IMR-90 (cell line): Measurements from ENCODE around the gene ABCA12. TPM values are rescaled to one million over a fixed set of nuclear protein-coding genes. Genes with fewer than 3 reads are reported as not detected.

Experiments
- ATAC-seq: fragments of 200-7000 bp; cut with Tn5 transposase; 2 replicates; pipeline ENCODE4 v1.9.1; 2020; ENCODE audit warnings: low read depth, mild to moderate bottlenecking, moderate library complexity
- BruUV-seq: library from RNA; stranded (reverse); fragments of 400-500 nt; replicated peaks from 2 replicates; lab custom pipeline; 2021; lab: Mats Ljungman, UMichigan
- CTCF ChIA-PET: fragments of 300-600 bp; formaldehyde crosslinking; extraction: SDS; loops from one replicate; lab custom pipeline; 2021; ENCODE audit warnings: antibody characterized with exemption; lab: Yijun Ruan, JAX
- POLR2A ChIA-PET: fragments of 300-600 bp; sonication (Branson Sonifier 250); formaldehyde crosslinking; loops from one replicate; lab custom pipeline; 2022; ENCODE audit warnings: antibody characterized with exemption; ENCODE audit not compliant: unreplicated experiment; lab: Charles Lee
- DNase-seq: peaks from one replicate; pipeline ENCODE4 v3.0.0; 2013
- H2AFZ ChIP-seq: replicated peaks from 2 replicates; pipeline ENCODE3; 2013; ENCODE audit warnings: low read length, mild to moderate bottlenecking; ENCODE audit not compliant: poor library complexity
- H2AK5ac ChIP-seq: 2 replicates; pipeline ENCODE4 v1.6.1; 2013; ENCODE audit warnings: low read depth, low read length, inconsistent platforms
- H2AK9ac ChIP-seq: replicated peaks from 2 replicates; pipeline ENCODE3; 2013; ENCODE audit warnings: mild to moderate bottlenecking, low read depth, low read length, moderate library complexity; ENCODE audit not compliant: poor library complexity
- H2BK120ac ChIP-seq: 2 replicates; pipeline ENCODE4 v1.6.1; 2013; ENCODE audit warnings: low read depth, low read length, inconsistent platforms
- H2BK15ac ChIP-seq: 3 replicates; pipeline ENCODE4 v1.6.1; 2013; ENCODE audit warnings: low read depth, low read length, inconsistent platforms
- H2BK20ac ChIP-seq: 2 replicates; pipeline ENCODE4 v1.6.1; 2013; ENCODE audit warnings: low read depth, mild to moderate bottlenecking, inconsistent platforms, low read length, moderate library complexity
- H2BK5ac ChIP-seq: 2 replicates; pipeline ENCODE4 v1.6.1; 2013; ENCODE audit warnings: mild to moderate bottlenecking, low read depth, low read length, inconsistent platforms; ENCODE audit not compliant: poor library complexity, severe bottlenecking
- H3K14ac ChIP-seq: replicated peaks from 2 replicates; pipeline ENCODE4 v1.6.1; 2013; ENCODE audit warnings: low read depth, low read length, inconsistent platforms
- H3K18ac ChIP-seq: 2 replicates; pipeline ENCODE4 v1.6.1; 2013; ENCODE audit warnings: low read depth, low read length, control low read depth
- H3K23ac ChIP-seq: 2 replicates; pipeline ENCODE4 v1.6.1; 2013; ENCODE audit warnings: low read depth, low read length, inconsistent platforms
- H3K27ac ChIP-seq: 2 replicates; pipeline ENCODE4 v1.5.1; 2013; ENCODE audit warnings: mild to moderate bottlenecking, control low read depth, low read length; ENCODE audit not compliant: insufficient read depth
- H3K27me3 ChIP-seq: 2 replicates; pipeline ENCODE4 v1.6.1; 2013; ENCODE audit warnings: low read length; ENCODE audit not compliant: control insufficient read depth, insufficient read depth
- H3K36me3 ChIP-seq: 2 replicates; pipeline ENCODE4 v1.6.1; 2013; ENCODE audit warnings: low read length, mixed read lengths; ENCODE audit not compliant: control insufficient read depth, insufficient read depth
- H3K4ac ChIP-seq: 2 replicates; pipeline ENCODE4 v1.6.1; 2013; ENCODE audit warnings: low read depth, low read length, inconsistent platforms
- H3K4me1 ChIP-seq: 2 replicates; pipeline ENCODE4 v1.6.1; 2013; ENCODE audit warnings: low read length, mixed read lengths; ENCODE audit not compliant: control insufficient read depth, insufficient read depth
- H3K4me2 ChIP-seq: 2 replicates; pipeline ENCODE4 v1.6.1; 2013; ENCODE audit warnings: low read depth, mild to moderate bottlenecking, control low read depth, low read length, moderate library complexity
- H3K4me3 ChIP-seq: 2 replicates; pipeline ENCODE4 v1.5.1; 2013; ENCODE audit warnings: low read depth, mild to moderate bottlenecking, control low read depth, low read length, moderate library complexity; ENCODE audit not compliant: insufficient read depth
- H3K56ac ChIP-seq: 2 replicates; pipeline ENCODE4 v1.6.1; 2013; ENCODE audit warnings: low read length, inconsistent platforms; ENCODE audit not compliant: insufficient read depth; ENCODE audit errors: extremely low read depth
- H3K79me1 ChIP-seq, 2 experiments: 2 replicates each; pipeline ENCODE4 v1.6.1; 2013; ENCODE audit warnings: low read length in 2 of 2, inconsistent platforms in 1 of 2, low read depth in 1 of 2
- H3K9ac ChIP-seq: 2 replicates; pipeline ENCODE4 v1.6.1; 2013; ENCODE audit warnings: low read depth, low read length, control low read depth
- H3K9me1 ChIP-seq: 2 replicates; pipeline ENCODE4 v1.6.1; 2013; ENCODE audit warnings: low read length, inconsistent platforms; ENCODE audit not compliant: insufficient read depth
- H3K9me3 ChIP-seq: 2 replicates; pipeline ENCODE4 v1.6.1; 2013; ENCODE audit warnings: low read length; ENCODE audit not compliant: control insufficient read depth, insufficient read depth
- H4K20me1 ChIP-seq: 2 replicates; pipeline ENCODE4 v1.6.1; 2013; ENCODE audit warnings: low read length, inconsistent platforms; ENCODE audit not compliant: insufficient read depth
- H4K5ac ChIP-seq: 2 replicates; pipeline ENCODE4 v1.6.1; 2013; ENCODE audit warnings: mild to moderate bottlenecking, low read depth, low read length, control low read depth
- H4K8ac ChIP-seq, 2 experiments: 2 replicates each; pipeline ENCODE4 v1.6.1; 2013; ENCODE audit warnings: low read depth in 2 of 2, low read length in 2 of 2, control low read depth in 1 of 2, inconsistent platforms in 1 of 2
- H4K91ac ChIP-seq: 2 replicates; pipeline ENCODE4 v1.6.1; 2013; ENCODE audit warnings: low read depth, low read length, inconsistent platforms; ENCODE audit not compliant: insufficient read depth
- BHLHE40 ChIP-seq: fragments of 150-350 bp; IDR thresholded peaks from 2 replicates; pipeline ENCODE4 v1.6.1; 2016; ENCODE audit warnings: mild to moderate bottlenecking, low read depth, low read length
- CEBPB ChIP-seq: IDR thresholded peaks from 2 replicates; pipeline ENCODE4 v1.6.1; 2012; ENCODE audit warnings: low read depth, low read length, improper control_type of control experiment
- CTCF ChIP-seq: conservative IDR thresholded peaks from 2 replicates; pipeline ENCODE4 v1.5.1; 2012; ENCODE audit warnings: mild to moderate bottlenecking, low read depth, low read length, improper control_type of control experiment
- FOS ChIP-seq: fragments of 150-350 bp; IDR thresholded peaks from 2 replicates; pipeline ENCODE4 v1.6.1; 2016; ENCODE audit warnings: low read depth, low read length
- MAZ ChIP-seq: IDR thresholded peaks from 2 replicates; pipeline ENCODE4 v1.6.1; 2012; ENCODE audit warnings: low read depth, mild to moderate bottlenecking, low read length, improper control_type of control experiment, moderate library complexity, borderline replicate concordance
- MXI1 ChIP-seq: IDR thresholded peaks from 2 replicates; pipeline ENCODE4 v1.6.1; 2012; ENCODE audit warnings: low read depth, mild to moderate bottlenecking, low read length, moderate library complexity, borderline replicate concordance
- POLR2A ChIP-seq: IDR thresholded peaks from 2 replicates; pipeline ENCODE4 v1.6.1; 2012; ENCODE audit warnings: mild to moderate bottlenecking, low read depth, low read length
- RCOR1 ChIP-seq: IDR thresholded peaks from 2 replicates; pipeline ENCODE4 v1.6.1; 2012; ENCODE audit warnings: mild to moderate bottlenecking, low read length, improper control_type of control experiment; ENCODE audit not compliant: insufficient replicate concordance
- RFX5 ChIP-seq: IDR thresholded peaks from 2 replicates; pipeline ENCODE4 v1.8.0; 2012; ENCODE audit warnings: low read depth, mild to moderate bottlenecking, low read length, moderate library complexity
- SMC3 ChIP-seq: fragments of 150-350 bp; IDR thresholded peaks from 2 replicates; pipeline ENCODE4 v1.6.1; 2016; ENCODE audit warnings: low read depth, mild to moderate bottlenecking, antibody characterized with exemption, low read length, moderate library complexity
- USF2 ChIP-seq: fragments of 150-350 bp; IDR thresholded peaks from 2 replicates; pipeline ENCODE4 v1.6.1; 2017; ENCODE audit warnings: mild to moderate bottlenecking, antibody characterized with exemption, low read length, low read depth
- WGBS, 2 experiments: methylation state at CpG; one replicate each; pipeline versions ENCODE4 v1.1.5 to v1.1.7; 2013; ENCODE audit warnings: missing lambda C conversion rate in 2 of 2; ENCODE audit not compliant: insufficient read length in 1 of 2; ENCODE audit errors: extremely low coverage in 2 of 2; 5-methylcytosine and 5-hydroxymethylcytosine counted together
- dilution Hi-C: fragments of 300-500 bp; cut with HindIII; formaldehyde crosslinking; loops from one replicate; pipeline ENCODE4 v1.14.3; 2018; ENCODE audit warnings: low sequenced_read_pairs; ENCODE audit not compliant: unreplicated experiment
- in situ Hi-C: fragments of 300-500 bp; cut with MboI; formaldehyde crosslinking; loops from 3 replicates; pipeline ENCODE4 v1.14.3; 2019; ENCODE audit warnings: low sequenced_read_pairs, inconsistent platforms, mixed read lengths
- intact Hi-C: fragments of 100-400 bp; cut with micrococcal nuclease; formaldehyde crosslinking; loops from 2 replicates; pipeline ENCODE4 v1.10.0; 2022
- polyA plus RNA-seq, 3 experiments: library from polyadenylated mRNA; depleted of rRNA; stranded (reverse); fragments of >200 nt; gene quantifications; 2 replicates each; pipeline ENCODE4 v1.2.3, GENCODE V29; 2012; ENCODE audit warnings: low replicate concordance in 1 of 3
- total RNA-seq: library from RNA; depleted of rRNA; stranded (reverse); fragments of >200 nt; gene quantifications from 2 replicates; pipeline ENCODE4 v1.2.3, GENCODE V29; 2012

The ABCA12 gene
- total and polyA plus RNA-seq, 2 of the 4 experiments (the other 2 are of a cell fraction) = under 0.01 TPM; not detected in 1

DNA sequence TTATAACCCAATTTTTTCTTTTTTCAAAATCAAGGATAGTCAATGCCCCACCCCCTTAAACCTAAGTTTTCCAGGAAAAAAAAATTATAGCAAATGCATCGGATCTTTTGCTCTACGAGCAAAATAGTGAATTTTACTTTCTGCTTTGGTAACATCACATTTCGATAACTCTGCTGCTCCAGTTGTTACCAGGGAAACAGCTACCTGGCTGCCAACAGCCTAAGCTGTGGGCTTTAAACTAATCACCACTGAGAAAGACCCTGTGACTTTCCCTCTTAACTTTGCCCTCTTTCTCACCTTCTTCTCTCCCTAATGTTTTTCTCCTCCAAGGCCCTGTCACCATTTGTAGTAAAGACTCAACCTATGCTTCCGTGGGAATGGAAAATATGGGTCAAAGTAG is 145.5 kb downstream of the ABCA12 start:
- no peak overlapping the region for H4K91ac ChIP-seq
- intact Hi-C loops = loop anchor here (10.0 kb wide), 1 partner anchor 578 kb away; the partner anchor contains the start of gene VWC2L
- no peak overlapping the region for H3K4me3 ChIP-seq
- H4K8ac ChIP-seq = no peak overlapping the region
- no peaks in the 10 kb centered on the region for H3K9me3 ChIP-seq
- no peak overlapping the region for H3K56ac ChIP-seq
- dilution Hi-C loops = no loop called here
- ATAC-seq (no peak), DNase-seq (no peak)
- H3K9ac ChIP-seq = no peak overlapping the region
- no peak overlapping the region for H3K18ac ChIP-seq
- H3K79me1 ChIP-seq = no peaks in the 10 kb centered on the region
- H3K23ac ChIP-seq = no peak overlapping the region
- in situ Hi-C loops = no loop called here
- H3K9me1 ChIP-seq = no peaks in the 10 kb centered on the region
- H4K20me1 ChIP-seq = no peaks in the 10 kb centered on the region
- 82% methylated on average over 2 of the region's 4 CpGs; no CpG with 5 or more reads in 1 of the 2 experiments for WGBS, 2 experiments
- H3K27ac ChIP-seq = no peak overlapping the region
- BruUV-seq = no TSS peak
- H3K36me3 ChIP-seq = no peaks in the 10 kb centered on the region
- H3K4me2 ChIP-seq = no peak overlapping the region
- ChIA-PET POLR2A (no interaction called here), CTCF (interaction anchor here (0.7 kb wide), 1 partner anchor 293 kb away, joined by 3 read pairs; no protein-coding TSS in a partner anchor)
- H2BK5ac ChIP-seq = no peak overlapping the region
- H2BK20ac ChIP-seq = no peak overlapping the region
- no peak overlapping the region for H2AFZ ChIP-seq
- H2AK9ac ChIP-seq = no peak overlapping the region
- no peak overlapping the region for H3K14ac ChIP-seq
- no peaks in the 10 kb centered on the region for H3K4me1 ChIP-seq
- TF ChIP-seq MXI1 = no peak
- no peak for TF ChIP-seq RFX5
- TF ChIP-seq RCOR1 = no peak
- TF ChIP-seq SMC3 = no peak
- TF ChIP-seq BHLHE40 = no peak
- TF ChIP-seq POLR2A = no peak
- TF ChIP-seq USF2 = no peak
- TF ChIP-seq CTCF = no peak
- TF ChIP-seq CEBPB = no peak
- TF ChIP-seq MAZ = no peak
- no peak for TF ChIP-seq FOS
- H2AK5ac ChIP-seq = no peak overlapping the region
- H3K27me3 ChIP-seq = no peaks in the 10 kb centered on the region; the same call in 1 of the 2 replicates
- H2BK15ac ChIP-seq = no peak overlapping the region
- H4K5ac ChIP-seq = no peak overlapping the region
- no peak overlapping the region for H2BK120ac ChIP-seq
- no peak overlapping the region for H3K4ac ChIP-seq
